ENCODE data around the gene TSPEAR. TPM values are rescaled to one million over a fixed set of nuclear protein-coding genes. Genes with fewer than 3 reads are reported as not detected.
"Not testable (repeated sequence)": the region's sequence is repeated elsewhere in the genome, so short reads cannot be mapped to it uniquely, and the experiment has no call there.

The TSPEAR gene
- total and polyA plus RNA-seq, 12 donors, result under 0.01 to 3.4 (median 1.0) TPM; not detected in 3

GRCh38 chr21:44602463-44602850 lies 108.9 kb downstream of the TSPEAR start:
- Histone ChIP-seq H3K4me3 (no peak overlapping the region), H3K4me1 (no peaks in the 10 kb centered on the region), H3K36me3 (no peaks in the 10 kb centered on the region), H3K27me3 (peaks cover 0 to 58% (median 14%) of the 10 kb centered on the region in 7 donors), H3K9me3 (peaks cover 0 to 30% (median 0%) of the 10 kb centered on the region in 11 donors), H3K27ac (no peak overlapping the region)
- intact Hi-C loops (cut with DNase I), result no loop called here
- no peak for DNase-seq
- WGBS, 2 donors, result 74 to 75% methylated on average over 19 to 20 of the region's 21 CpGs
- TF ChIP-seq CTCF (IDR thresholded peaks at IDR 0.05), result no peak
- no peak for ATAC-seq

- Histone ChIP-seq H3K27ac (no peak overlapping the region), H3K27me3 (peaks cover 0 to 61% (median 18%) of the 10 kb centered on the region in 7 donors), H3K9me3 (peaks cover 0 to 28% (median 0%) of the 10 kb centered on the region in 11 donors), H3K36me3 (no peaks in the 10 kb centered on the region), H3K4me3 (no peak overlapping the region), H3K4me1 (no peaks in the 10 kb centered on the region)
- WGBS, 2 donors, result 73 to 78% methylated on average over 23 of the region's 23 CpGs
- intact Hi-C loops (cut with DNase I), result no loop called here
- ATAC-seq (no peak), DNase-seq (no peak)
- TF ChIP-seq CTCF (IDR thresholded peaks at IDR 0.05), result no peak
These were observed 109.5 kb downstream of the TSPEAR start for GRCh38 chr21:44601596-44602462.

- H3K4me1 ChIP-seq; DNase-seq; H3K27ac ChIP-seq; intact Hi-C loops (cut with DNase I); H3K36me3 ChIP-seq; H3K4me3 ChIP-seq: not testable (repeated sequence)
- peaks cover 0 to 61% (median 18%) of the 10 kb centered on the region in 7 donors for H3K27me3 ChIP-seq
- 72 to 74% methylated on average over 9 to 10 of the region's 10 CpGs for WGBS, 2 donors
- ATAC-seq, result peak in 1 of 8 donors; percentile 22
- H3K9me3 ChIP-seq, result peaks cover 0 to 21% (median 0%) of the 10 kb centered on the region in 11 donors
These were observed 110.3 kb downstream of the TSPEAR start for GRCh38 chr21:44601091-44601490.

GRCh38 chr21:44600118-44600978 lies 111.0 kb downstream of the TSPEAR start, which contains the start of gene KRTAP10-7:
Gene KRTAP10-7 (plus strand): TSS chr21:44600597. CDS start chr21:44600622, 25 bp downstream.
- DNase-seq; H3K4me1 ChIP-seq; H3K36me3 ChIP-seq; H3K27ac ChIP-seq; intact Hi-C loops (cut with DNase I); H3K4me3 ChIP-seq: not testable (repeated sequence)
- WGBS, 2 donors, result 71 to 75% methylated on average over 20 to 23 of the region's 23 CpGs
- Histone ChIP-seq H3K9me3 (peaks cover 0 to 19% (median 0%) of the 10 kb centered on the region in 11 donors), H3K27me3 (peaks cover 0 to 61% (median 18%) of the 10 kb centered on the region in 7 donors)
- peak in 3 of 8 donors; percentile 29 to 58 (median 41) for ATAC-seq
